ENCODE data around the gene ANGEL1.

DNA sequence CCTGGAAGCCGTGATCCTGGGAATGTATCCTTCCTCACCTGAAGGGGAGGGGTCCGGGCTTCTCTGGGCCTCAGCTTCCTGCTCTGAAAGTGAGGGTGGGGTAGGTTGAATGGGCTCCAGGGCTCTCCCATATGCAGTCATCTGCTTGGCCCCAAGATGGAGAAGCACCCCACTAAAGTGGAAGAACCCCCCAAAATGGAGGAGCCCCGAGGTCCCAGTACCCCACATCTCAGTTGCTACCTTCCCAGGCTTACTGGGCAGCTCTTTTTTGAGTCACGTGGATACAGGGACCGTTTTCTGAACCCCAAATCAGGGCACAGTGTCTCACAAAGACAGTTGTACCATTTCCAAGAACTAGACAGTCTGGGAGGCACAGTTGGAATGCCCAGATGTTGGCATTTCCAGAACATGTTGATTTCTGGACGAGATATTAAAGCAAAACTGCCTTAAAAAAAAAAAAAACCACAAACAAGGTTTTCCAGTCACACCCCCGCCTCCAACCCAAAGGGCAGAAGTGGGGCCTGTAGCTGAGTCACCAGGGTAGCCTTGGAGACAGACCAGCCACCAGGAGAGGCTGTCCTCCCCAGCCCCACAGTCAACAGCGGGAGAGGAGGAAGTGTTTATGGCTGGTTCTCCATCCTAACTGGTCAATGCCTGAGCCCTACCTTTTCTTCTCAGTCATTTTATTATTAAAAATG lies 39.3 kb downstream of the ANGEL1 start:
- TF ChIP-seq, protein P1, sequence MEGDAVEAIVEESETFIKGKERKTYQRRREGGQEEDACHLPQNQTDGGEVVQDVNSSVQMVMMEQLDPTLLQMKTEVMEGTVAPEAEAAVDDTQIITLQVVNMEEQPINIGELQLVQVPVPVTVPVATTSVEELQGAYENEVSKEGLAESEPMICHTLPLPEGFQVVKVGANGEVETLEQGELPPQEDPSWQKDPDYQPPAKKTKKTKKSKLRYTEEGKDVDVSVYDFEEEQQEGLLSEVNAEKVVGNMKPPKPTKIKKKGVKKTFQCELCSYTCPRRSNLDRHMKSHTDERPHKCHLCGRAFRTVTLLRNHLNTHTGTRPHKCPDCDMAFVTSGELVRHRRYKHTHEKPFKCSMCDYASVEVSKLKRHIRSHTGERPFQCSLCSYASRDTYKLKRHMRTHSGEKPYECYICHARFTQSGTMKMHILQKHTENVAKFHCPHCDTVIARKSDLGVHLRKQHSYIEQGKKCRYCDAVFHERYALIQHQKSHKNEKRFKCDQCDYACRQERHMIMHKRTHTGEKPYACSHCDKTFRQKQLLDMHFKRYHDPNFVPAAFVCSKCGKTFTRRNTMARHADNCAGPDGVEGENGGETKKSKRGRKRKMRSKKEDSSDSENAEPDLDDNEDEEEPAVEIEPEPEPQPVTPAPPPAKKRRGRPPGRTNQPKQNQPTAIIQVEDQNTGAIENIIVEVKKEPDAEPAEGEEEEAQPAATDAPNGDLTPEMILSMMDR (IDR thresholded peaks at IDR 0.05), result no peak
- TF ChIP-seq POLR2A (IDR thresholded peaks at IDR 0.05), result no peak

Data from testis (tissue), 2 donors.